Fibroblast of mammary gland (primary cell): ENCODE measurements around the gene GSTM3.

Experiments
- DNase-seq: peaks from one replicate; pipeline ENCODE4 v3.0.0-alpha.2; 2010; ENCODE audit warnings: low read depth
- H3K4me3 ChIP-seq: 2 replicates; pipeline ENCODE4 v1.5.1; 2011; ENCODE audit warnings: low read depth, mild to moderate bottlenecking, low read length, moderate library complexity; ENCODE audit not compliant: control insufficient read depth
- CTCF ChIP-seq: conservative IDR thresholded peaks from 2 replicates; pipeline ENCODE4 v1.5.1; 2011; ENCODE audit warnings: low read depth, low read length, inconsistent platforms; ENCODE audit not compliant: control insufficient read depth, insufficient read depth

GSTM3 gene

GRCh38 chr1:109740615-109741373, at the start of gene GSTM3:
TSS of gene GSTM3 (minus strand) at chr1:109741038. CDS start at chr1:109740287, 751 bp downstream.
- DNase-seq = no peak
- H3K4me3 ChIP-seq = peak within 1 kb of the TSS; percentile 66
- TF ChIP-seq CTCF = no peak

- no peak for DNase-seq
- no peak overlapping the region for H3K4me3 ChIP-seq
- TF ChIP-seq CTCF = no peak
These were observed 49.5 kb upstream of the GSTM3 start for GRCh38 chr1:109790329-109790728.

- DNase-seq = no peak
- H3K4me3 ChIP-seq = no peak overlapping the region
- no peak for TF ChIP-seq CTCF
These were observed 48.8 kb upstream of the GSTM3 start for GRCh38 chr1:109789551-109790180.

- H3K4me3 ChIP-seq = no peak overlapping the region
- no peak for DNase-seq
- peak; percentile 44 for TF ChIP-seq CTCF
These were observed 48.1 kb upstream of the GSTM3 start for GRCh38 chr1:109788695-109789521.

GRCh38 chr1:109787845-109788601, 47.2 kb upstream of the GSTM3 start:
- TF ChIP-seq CTCF = no peak
- H3K4me3 ChIP-seq = no peak overlapping the region
- no peak for DNase-seq

- no peak for DNase-seq
- H3K4me3 ChIP-seq = no peak overlapping the region
- no peak for TF ChIP-seq CTCF
These were observed 46.5 kb upstream of the GSTM3 start for GRCh38 chr1:109787211-109787844.
